ENCODE results near the gene WFS1. TPM values are rescaled to one million over a fixed set of nuclear protein-coding genes. Genes with fewer than 3 reads are reported as not detected.
A peak's percentile ranks its signal among the peaks of the same experiment; 100 is the strongest.

The WFS1 gene
- total and polyA plus RNA-seq, 9 donors = 10.5 to 28.2 (median 23.7) TPM

DNA sequence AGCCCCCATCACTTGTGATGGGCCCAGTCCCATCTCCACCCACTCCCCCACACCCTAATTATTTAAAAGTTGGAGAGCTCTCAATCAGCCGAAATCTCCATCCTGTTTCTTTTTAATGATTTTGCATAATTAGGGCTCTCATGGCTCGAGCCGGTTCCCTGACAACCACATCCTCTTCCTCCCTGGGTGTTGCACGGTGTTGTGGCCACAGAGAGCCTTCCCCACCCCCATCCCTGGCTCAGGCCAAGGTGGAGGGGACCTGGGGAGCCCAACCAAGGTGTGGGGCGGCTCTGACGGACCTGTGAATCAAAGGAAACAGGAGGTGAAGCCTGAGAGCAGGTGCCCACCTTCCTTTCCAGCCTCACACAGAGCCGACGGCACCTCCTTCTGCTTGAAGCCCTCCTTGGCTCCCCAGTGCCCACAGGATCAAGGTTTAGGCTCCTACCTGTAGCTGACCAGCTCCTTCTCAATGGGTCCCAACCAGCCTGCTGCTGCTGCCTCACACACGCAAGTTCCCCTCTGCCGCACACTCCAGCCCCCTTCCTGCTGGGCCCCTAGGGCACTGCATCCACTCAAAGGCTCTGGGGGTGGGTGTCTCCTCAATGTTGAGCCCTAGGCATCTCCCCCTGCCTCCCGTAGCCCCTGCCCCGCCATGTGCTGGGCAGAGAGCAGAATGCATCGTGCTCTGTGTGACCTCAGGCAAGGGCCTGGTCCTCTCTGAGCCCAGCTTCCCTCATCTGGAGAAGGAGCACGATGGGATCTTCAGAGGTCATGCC, 68.7 kb downstream of the WFS1 start:
- Histone ChIP-seq H3K9me3 (replicated peaks; ENCODE audit: control insufficient read depth, low read depth, low read length) (no peaks in the 10 kb centered on the region), H3K27ac (ENCODE audit: low read length) (no peak overlapping the region), H3K36me3 (ENCODE audit: control insufficient read depth, insufficient read depth, low read length) (no peaks in the 10 kb centered on the region), H3K27me3 (ENCODE audit: control insufficient read depth, insufficient read depth, low read length) (peaks cover 33% of the 10 kb centered on the region), H3K4me3 (ENCODE audit: low read length) (no peak overlapping the region), H3K4me1 (ENCODE audit: control insufficient read depth, insufficient read depth, low read length) (no peaks in the 10 kb centered on the region)
- 52% methylated on average over 12 of the region's 14 CpGs for WGBS (ENCODE audit: insufficient coverage)
- no peak for DNase-seq

DNA sequence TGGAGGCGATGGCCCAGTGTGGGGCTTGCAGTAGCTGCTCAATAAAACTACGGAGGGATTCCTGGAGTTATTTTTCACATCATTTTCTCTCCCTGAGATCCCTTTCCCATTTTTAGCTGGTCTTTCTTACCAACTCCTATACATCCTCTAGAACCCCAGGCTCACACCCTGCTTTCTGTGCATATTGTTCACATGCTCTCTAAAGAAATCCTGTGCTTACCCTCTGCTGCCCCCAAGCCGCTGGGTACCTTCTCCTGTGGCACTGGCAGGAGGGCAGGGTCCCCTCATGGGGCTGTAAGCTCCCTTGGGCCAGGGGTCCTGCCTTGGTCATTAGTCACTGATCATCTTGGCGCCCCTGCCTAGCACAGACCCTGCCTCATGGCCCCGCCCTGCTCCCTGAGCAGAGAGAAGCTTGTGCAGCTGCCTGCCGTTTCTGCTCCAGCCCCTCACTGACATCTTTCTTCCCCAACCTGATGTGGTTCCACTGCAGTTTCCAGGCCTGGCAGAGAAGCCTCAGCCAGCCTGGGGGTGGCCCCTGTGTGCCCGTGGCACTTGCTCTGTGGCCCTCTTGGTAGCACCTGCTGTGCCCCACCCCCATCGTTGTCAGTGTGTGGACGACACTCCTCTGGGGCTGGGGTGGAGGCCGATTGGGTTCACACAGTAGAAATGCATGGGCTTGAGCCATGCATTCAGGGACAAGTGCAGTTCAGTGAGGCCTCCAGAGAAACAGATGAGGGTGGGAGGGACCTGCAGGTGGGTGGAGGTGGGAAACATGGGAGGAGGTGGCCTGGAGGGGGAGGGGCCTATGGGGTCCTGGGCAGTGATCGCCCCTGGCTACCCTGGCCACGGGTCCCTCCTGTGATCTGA, 69.5 kb downstream of the WFS1 start:
- Histone ChIP-seq H3K9me3 (replicated peaks; ENCODE audit: control insufficient read depth, low read depth, low read length) (no peaks in the 10 kb centered on the region), H3K27ac (ENCODE audit: low read length) (no peak overlapping the region), H3K27me3 (ENCODE audit: control insufficient read depth, insufficient read depth, low read length) (peaks cover 33% of the 10 kb centered on the region), H3K36me3 (ENCODE audit: control insufficient read depth, insufficient read depth, low read length) (no peaks in the 10 kb centered on the region), H3K4me3 (ENCODE audit: low read length) (no peak overlapping the region), H3K4me1 (ENCODE audit: control insufficient read depth, insufficient read depth, low read length) (no peaks in the 10 kb centered on the region)
- DNase-seq = no peak
- WGBS (ENCODE audit: insufficient coverage) = 59% methylated on average over 10 of the region's 12 CpGs

DNA sequence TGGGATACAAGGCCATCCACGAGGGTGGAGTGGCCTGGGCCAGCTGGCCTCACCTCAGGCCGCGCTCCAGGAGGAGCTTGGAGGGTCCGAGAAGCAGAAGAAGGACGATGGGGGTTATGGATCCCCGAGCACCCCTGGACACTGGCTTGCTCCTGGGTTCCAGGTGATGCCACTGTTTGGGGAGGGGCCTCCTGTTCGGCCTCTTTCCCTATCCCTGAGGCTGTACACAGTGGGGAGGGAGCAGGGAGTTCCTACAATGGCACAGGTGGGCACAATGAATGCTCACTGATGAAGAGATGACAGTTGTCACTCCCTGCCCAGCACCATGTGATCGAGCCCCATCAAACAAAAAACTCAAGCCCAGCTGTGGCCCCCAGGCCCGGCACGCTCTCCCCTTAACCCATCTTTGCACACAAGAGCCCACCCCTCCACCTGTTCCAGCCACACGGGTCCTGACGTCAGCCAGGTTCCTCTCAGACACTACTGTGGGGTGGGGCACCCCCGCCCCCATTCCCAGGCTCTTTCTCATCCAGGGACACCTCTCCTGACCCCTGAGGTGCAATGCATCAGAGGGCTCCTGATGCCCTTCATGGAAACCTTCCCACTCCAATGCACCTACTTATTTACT, 70.3 kb downstream of the WFS1 start:
- Histone ChIP-seq H3K36me3 (ENCODE audit: control insufficient read depth, insufficient read depth, low read length) (no peaks in the 10 kb centered on the region), H3K27me3 (ENCODE audit: control insufficient read depth, insufficient read depth, low read length) (peaks cover 31% of the 10 kb centered on the region), H3K9me3 (replicated peaks; ENCODE audit: control insufficient read depth, low read depth, low read length) (no peaks in the 10 kb centered on the region), H3K4me1 (ENCODE audit: control insufficient read depth, insufficient read depth, low read length) (no peaks in the 10 kb centered on the region), H3K27ac (ENCODE audit: low read length) (no peak overlapping the region), H3K4me3 (ENCODE audit: low read length) (no peak overlapping the region)
- 61% methylated on average over 13 of the region's 13 CpGs for WGBS (ENCODE audit: insufficient coverage)
- no peak for DNase-seq

DNA sequence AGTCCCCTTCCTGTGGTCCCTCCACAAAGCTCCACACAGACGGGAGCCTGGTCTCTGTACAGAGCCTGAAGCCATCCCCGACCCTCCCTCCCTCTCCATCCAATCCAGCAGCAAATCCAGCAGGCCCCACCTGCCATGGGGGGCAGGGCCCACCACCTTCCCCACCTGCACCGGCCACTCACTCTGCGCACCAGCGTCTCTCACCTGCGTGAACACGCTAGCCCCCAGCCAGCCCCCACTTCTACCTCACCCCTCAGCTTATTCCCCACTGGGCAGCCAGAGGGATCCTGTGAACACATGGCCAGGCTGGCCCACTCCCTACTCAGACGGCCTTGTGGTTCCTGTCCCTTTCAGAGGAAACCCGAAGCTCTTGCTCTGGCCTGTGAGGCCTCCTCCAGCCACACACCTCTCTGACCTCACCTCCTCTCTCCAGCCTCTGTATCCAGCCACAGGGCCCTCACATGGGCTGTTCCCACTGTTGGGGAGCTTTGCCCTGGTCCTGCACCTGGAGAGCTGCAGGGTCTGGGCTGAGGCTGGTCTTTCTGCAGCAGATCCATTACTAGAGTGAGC, 70.9 kb downstream of the WFS1 start:
- no peak for DNase-seq
- Histone ChIP-seq H3K4me3 (ENCODE audit: low read length) (no peak overlapping the region), H3K9me3 (replicated peaks; ENCODE audit: control insufficient read depth, low read depth, low read length) (no peaks in the 10 kb centered on the region), H3K36me3 (ENCODE audit: control insufficient read depth, insufficient read depth, low read length) (no peaks in the 10 kb centered on the region), H3K27me3 (ENCODE audit: control insufficient read depth, insufficient read depth, low read length) (peaks cover 32% of the 10 kb centered on the region), H3K4me1 (ENCODE audit: control insufficient read depth, insufficient read depth, low read length) (no peaks in the 10 kb centered on the region), H3K27ac (ENCODE audit: low read length) (no peak overlapping the region)
- 55% methylated on average over 8 of the region's 9 CpGs for WGBS (ENCODE audit: insufficient coverage)

DNA sequence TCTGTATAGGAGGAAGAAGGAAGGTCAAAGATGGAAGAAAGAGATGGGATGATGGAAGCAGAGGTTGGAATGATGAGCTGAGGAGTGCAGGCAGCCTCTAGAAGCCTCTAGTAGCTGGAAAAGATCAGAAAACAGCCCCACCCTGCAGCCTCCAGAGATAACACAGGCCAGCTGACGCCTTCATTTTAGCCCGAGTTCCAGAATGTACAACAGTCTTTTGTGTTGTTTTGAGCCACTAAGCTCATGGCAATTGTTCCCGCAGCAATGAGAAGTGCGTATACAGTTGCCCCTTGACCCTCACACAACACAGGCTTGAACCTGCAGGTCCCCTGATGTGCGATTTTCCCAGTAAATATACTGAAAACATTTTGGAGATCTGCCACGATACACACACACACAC, 72.0 kb downstream of the WFS1 start:
- H3K4me1 ChIP-seq (ENCODE audit: control insufficient read depth, insufficient read depth, low read length) = no peaks in the 10 kb centered on the region
- 50% methylated on average over 3 of the region's 6 CpGs for WGBS (ENCODE audit: insufficient coverage)
- no peaks in the 10 kb centered on the region for H3K9me3 ChIP-seq (replicated peaks; ENCODE audit: control insufficient read depth, low read depth, low read length)
- H3K27me3 ChIP-seq (ENCODE audit: control insufficient read depth, insufficient read depth, low read length) = peaks cover 31% of the 10 kb centered on the region
- DNase-seq = peak; percentile 7
- H3K4me3 ChIP-seq (ENCODE audit: low read length) = no peak overlapping the region
- no peaks in the 10 kb centered on the region for H3K36me3 ChIP-seq (ENCODE audit: control insufficient read depth, insufficient read depth, low read length)
- no peak overlapping the region for H3K27ac ChIP-seq (ENCODE audit: low read length)

DNA sequence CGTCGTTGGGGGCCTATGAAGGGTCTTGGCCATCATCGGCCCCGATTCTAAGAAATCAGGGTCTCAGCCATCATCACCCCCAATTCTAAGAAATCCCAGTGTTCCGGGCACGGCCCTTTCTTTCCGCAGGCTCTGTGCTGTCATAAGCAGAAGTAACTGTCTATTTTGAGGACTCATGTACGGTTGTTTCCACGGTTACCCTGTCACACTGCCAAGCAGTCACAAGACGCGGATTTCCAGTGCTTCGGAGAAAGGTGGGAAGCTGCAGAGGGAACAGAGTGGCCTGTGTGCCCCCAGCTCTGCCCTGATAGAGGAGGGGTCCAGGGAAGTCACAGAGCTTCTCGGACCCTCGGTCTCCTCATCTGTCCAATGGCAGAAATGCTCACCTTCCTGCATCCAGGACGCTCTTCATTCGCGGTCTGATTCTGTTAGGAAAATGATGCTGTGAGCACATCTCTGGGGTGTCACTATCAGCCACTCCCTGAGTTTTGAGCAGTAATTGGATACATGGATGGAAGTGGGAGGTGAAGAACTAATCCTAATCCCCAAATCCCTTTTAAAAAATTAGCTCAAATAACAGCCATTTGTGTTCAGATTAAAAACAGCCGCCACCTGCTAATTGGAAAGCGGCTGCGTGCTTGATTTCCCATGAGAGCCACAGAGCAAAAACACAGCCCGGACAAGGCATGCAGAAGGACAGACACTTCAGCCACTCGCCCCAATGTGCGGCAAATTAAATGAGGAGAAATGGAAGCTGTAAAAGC, 73.1 kb downstream of the WFS1 start:
- no peak overlapping the region for H3K4me3 ChIP-seq (ENCODE audit: low read length)
- H3K27ac ChIP-seq (ENCODE audit: low read length) = no peak overlapping the region
- no peaks in the 10 kb centered on the region for H3K36me3 ChIP-seq (ENCODE audit: control insufficient read depth, insufficient read depth, low read length)
- DNase-seq = peak; percentile 71
- WGBS (ENCODE audit: insufficient coverage) = 32% methylated on average over 14 of the region's 23 CpGs
- no peaks in the 10 kb centered on the region for H3K9me3 ChIP-seq (replicated peaks; ENCODE audit: control insufficient read depth, low read depth, low read length)
- peaks cover 24% of the 10 kb centered on the region for H3K27me3 ChIP-seq (ENCODE audit: control insufficient read depth, insufficient read depth, low read length)
- no peaks in the 10 kb centered on the region for H3K4me1 ChIP-seq (ENCODE audit: control insufficient read depth, insufficient read depth, low read length)

DNA sequence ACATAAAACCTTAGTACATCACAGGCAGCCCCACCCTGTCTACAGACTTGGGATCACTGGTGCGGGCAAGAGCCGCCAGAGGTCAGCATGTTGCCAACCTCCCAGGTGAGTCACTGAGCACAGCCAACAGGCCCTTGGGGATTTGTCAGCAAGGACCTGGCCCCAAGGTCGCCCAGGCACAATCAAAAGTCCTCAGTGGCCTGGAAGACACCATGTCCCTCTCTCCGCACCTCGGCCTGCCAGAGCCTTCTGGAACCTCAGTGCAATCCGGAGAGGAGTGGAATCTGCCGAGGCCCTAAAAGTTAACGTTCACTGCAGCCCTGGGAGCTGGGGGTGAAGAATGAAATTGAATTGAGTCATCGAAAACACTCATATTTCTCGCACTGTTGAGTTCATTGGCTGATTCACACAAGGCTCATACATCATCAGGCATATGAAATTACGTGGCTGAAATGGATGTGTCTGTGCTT, 74.3 kb downstream of the WFS1 start:
- Histone ChIP-seq H3K4me1 (ENCODE audit: control insufficient read depth, insufficient read depth, low read length) (no peaks in the 10 kb centered on the region), H3K9me3 (replicated peaks; ENCODE audit: control insufficient read depth, low read depth, low read length) (no peaks in the 10 kb centered on the region), H3K36me3 (ENCODE audit: control insufficient read depth, insufficient read depth, low read length) (no peaks in the 10 kb centered on the region), H3K27ac (ENCODE audit: low read length) (no peak overlapping the region), H3K27me3 (ENCODE audit: control insufficient read depth, insufficient read depth, low read length) (peaks cover 21% of the 10 kb centered on the region), H3K4me3 (ENCODE audit: low read length) (no peak overlapping the region)
- WGBS (ENCODE audit: insufficient coverage) = 58% methylated on average over 11 of the region's 11 CpGs
- no peak for DNase-seq

DNA sequence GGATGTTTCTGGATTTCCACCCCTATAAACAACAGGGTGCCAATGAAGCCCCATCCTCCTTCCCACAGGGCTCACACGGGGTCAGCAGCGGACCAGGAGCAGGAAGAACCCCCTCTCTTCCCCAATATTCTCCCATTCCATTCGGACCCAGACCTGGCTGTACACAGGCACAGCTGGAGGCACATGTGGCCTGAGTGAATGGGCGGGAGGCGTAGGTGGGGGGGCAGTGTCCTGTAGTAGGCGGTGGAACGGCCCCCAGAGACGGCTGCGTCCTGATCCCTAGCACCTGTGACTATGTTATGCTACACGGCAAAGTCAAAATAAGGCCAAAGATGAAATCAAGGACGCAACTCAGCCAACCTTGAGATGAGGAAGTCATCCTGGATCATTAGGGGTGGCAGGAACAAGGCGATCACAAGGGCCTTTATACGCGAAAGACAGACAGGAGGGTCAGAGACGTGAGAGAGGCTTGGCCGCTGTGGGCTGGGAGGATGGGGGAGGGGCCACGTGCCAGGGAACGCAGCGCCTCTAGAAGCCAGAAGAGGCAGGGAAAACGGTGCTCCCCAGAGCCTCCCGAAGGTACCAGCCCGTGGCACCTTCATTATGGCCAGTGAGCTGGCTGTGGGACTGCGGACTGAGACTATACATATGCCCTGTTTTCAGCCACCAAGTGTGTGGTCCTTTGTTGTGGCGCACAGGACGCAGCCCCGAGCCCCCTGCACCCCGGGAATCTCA, 75.6 kb downstream of the WFS1 start:
- Histone ChIP-seq H3K27me3 (ENCODE audit: control insufficient read depth, insufficient read depth, low read length) (peaks cover 23% of the 10 kb centered on the region), H3K36me3 (ENCODE audit: control insufficient read depth, insufficient read depth, low read length) (no peaks in the 10 kb centered on the region), H3K9me3 (replicated peaks; ENCODE audit: control insufficient read depth, low read depth, low read length) (no peaks in the 10 kb centered on the region), H3K4me1 (ENCODE audit: control insufficient read depth, insufficient read depth, low read length) (no peaks in the 10 kb centered on the region), H3K4me3 (ENCODE audit: low read length) (no peak overlapping the region), H3K27ac (ENCODE audit: low read length) (no peak overlapping the region)
- DNase-seq = no peak
- WGBS (ENCODE audit: insufficient coverage) = 67% methylated on average over 24 of the region's 27 CpGs

DNA sequence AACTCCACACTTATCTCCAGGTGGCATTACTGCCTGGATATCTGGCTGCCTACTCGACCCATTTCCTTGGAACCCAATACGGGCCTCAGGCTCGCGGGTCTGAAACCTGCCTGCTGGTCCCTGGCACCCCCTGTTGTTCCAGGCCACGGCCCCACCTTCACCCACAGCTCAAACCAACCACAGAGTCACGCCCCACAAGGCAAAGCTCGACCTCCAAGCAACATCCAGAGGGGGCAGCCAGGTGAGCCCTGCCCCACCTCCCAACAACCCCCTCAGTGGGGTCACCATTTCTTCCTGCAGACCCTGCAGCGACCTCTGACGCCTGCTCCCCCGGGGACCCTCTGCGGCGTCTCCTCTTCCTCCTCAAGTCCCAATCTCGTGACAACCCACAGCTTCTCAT, 76.2 kb downstream of the WFS1 start:
- Histone ChIP-seq H3K27ac (ENCODE audit: low read length) (no peak overlapping the region), H3K4me3 (ENCODE audit: low read length) (no peak overlapping the region), H3K27me3 (ENCODE audit: control insufficient read depth, insufficient read depth, low read length) (peaks cover 25% of the 10 kb centered on the region), H3K36me3 (ENCODE audit: control insufficient read depth, insufficient read depth, low read length) (no peaks in the 10 kb centered on the region), H3K9me3 (replicated peaks; ENCODE audit: control insufficient read depth, low read depth, low read length) (no peaks in the 10 kb centered on the region), H3K4me1 (ENCODE audit: control insufficient read depth, insufficient read depth, low read length) (no peaks in the 10 kb centered on the region)
- DNase-seq = no peak
- WGBS (ENCODE audit: insufficient coverage) = 79% methylated on average over 13 of the region's 13 CpGs

All from muscle of leg (tissue), 11 donors.